GM18951 (cell line): ENCODE results near the gene NLRP6.

Source experiments
- POLR2A ChIP-seq: IDR thresholded peaks from 4 replicates; pipeline ENCODE4 v1.6.1; 2011; ENCODE audit warnings: mild to moderate bottlenecking; ENCODE audit not compliant: insufficient read length, insufficient read depth; ENCODE audit errors: extremely low read depth
- in situ Hi-C: fragments of 300-500 bp; cut with MboI; formaldehyde crosslinking; loops from one replicate; pipeline ENCODE4 v1.12.0; 2022; ENCODE audit warnings: low sequenced_read_pairs, mixed read lengths, inconsistent platforms; ENCODE audit not compliant: unreplicated experiment

The NLRP6 gene

DNA sequence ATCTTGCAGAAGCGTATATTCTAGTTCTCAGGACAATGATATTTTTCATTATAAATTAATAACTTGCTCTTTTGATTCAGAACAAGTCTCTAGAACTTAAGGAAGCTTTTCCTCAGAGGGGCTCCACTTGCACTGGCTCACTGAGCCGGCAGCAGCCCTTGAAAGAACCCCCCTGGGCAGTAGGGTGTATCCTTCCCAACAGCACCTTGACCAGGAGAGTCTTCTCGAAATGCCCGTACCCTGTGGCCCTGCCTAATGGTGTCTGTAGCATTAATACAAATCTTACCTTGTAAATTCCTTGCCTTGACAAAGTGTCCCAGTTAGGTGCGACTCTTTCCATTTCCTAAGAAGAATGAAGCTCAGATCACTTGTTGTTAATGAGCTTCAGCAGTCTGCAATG is 27.9 kb upstream of the NLRP6 start:
- in situ Hi-C loops: no loop called here
- TF ChIP-seq POLR2A: no peak

DNA sequence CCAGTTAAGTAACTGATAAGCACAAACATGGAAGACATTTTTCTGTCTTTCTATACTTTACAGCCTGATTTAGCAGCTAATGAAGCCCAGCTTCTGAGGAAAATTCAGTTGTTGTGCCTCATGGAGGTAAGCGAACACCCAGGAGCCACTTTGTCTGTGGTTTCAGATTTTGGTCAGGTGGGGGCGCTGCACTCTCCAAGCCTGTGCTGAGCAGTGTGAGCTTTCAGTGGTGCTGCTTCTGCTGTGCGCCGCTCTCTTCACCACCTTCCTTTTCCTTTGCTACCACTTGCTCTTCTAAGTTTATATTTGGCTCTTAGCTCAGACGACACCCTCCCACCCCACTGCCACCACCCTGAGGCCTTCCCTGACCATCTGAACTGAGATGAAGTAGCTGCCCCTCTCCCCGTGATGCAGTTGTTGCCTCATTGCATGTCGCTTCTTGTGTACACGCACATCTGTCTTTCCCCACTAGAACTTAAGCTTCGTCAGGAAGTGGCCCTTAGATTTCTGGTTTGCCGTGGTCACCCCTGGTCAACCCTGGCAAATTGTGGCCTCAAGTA is 27.4 kb upstream of the NLRP6 start:
- in situ Hi-C loops: no loop called here

DNA sequence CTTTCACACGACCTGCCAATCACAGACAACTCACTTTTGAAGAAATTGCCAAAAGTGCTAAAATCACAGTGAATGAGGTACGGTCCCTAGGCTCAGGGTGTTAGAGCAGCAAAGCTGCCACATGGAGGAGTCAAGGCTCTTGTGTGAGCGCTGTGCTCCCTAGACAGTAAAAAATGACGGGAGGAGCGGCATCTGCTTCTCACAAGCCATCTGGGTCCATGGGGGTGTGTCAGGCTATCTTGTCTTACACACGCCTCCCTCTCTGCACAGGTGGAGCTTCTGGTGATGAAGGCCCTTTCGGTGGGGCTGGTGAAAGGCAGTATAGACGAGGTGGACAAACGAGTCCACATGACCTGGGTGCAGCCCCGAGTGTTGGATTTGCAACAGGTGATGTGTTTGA is 26.7 kb upstream of the NLRP6 start:
- in situ Hi-C loops: no loop called here
- no peak for TF ChIP-seq POLR2A

More for the DNA sequence above, 27.4 kb upstream of the NLRP6 start:
- TF ChIP-seq POLR2A: no peak

DNA sequence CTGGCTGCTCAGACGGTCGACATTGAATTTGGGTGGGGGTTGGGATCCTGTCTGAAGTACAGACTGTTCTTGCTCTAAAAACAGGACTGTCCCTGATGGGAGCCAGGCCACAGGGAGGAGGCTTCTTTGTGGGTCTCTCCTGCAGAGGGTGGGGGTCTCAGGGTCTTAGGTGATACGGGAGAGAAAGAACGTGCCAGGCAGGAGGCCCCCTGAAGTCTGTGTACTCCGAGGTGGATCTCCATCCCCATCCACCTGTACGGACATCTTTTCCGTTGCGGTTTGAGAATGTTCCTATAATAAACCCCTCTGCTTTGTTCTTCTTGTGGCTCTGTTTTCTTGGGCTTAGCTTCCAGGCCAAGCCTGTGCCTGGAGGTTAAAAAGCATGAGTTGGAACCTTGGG is 25.5 kb upstream of the NLRP6 start:
- in situ Hi-C loops: no loop called here
- no peak for TF ChIP-seq POLR2A

DNA sequence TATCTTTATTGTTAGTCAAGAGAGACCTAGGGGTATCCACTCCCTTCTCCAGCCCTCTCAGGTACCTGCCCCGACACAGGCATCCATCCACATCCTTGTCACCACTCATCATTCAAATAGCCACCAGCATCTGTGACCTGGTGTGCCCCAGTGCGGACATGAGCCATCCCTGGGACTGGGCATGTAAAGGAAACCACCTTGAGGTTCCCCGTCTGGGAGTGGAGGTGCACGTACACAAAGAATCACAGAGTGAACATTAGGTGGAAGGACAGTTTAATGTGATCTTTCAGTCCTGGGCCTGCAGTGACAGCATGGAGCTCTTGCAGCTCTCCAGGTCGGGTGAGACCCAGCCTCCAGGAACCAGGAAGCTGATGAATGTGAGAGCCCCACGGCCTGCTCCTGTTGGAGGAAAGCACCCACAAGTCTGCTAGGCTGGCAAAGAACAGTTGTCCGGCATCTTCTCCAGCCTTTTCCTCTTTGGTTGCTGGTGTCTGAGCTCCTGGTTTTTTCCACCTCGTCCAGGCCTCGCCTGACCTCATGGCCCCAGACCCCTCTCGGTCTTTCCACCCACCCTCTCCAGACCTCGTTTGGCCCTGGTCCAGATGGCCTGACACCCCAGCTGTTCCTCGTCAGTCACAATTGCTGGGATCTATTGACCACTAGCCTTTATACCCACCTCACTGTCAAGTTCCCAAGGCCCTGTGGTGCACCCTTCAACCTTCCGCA is 24.9 kb upstream of the NLRP6 start:
- in situ Hi-C loops: no loop called here
- no peak for TF ChIP-seq POLR2A

DNA sequence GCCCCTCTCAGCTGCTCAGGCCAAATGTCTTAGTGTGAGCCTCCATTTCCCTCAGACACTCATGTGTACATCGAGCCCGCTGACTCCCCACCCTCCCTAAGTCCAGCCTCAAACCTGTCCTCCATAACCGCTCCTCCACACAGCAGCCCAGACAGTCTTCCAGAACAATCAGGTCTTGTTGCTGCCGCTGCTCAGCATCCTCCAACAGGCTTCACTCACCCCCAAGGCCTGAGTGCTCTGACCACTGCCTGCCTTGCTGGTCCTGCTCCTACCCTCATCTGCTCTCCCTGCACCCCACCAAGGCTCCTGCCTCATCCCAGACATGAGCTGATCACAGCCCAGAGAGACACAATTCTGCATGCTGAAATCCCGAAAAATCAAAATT is 24.3 kb upstream of the NLRP6 start:
- TF ChIP-seq POLR2A: no peak
- in situ Hi-C loops: no loop called here

DNA sequence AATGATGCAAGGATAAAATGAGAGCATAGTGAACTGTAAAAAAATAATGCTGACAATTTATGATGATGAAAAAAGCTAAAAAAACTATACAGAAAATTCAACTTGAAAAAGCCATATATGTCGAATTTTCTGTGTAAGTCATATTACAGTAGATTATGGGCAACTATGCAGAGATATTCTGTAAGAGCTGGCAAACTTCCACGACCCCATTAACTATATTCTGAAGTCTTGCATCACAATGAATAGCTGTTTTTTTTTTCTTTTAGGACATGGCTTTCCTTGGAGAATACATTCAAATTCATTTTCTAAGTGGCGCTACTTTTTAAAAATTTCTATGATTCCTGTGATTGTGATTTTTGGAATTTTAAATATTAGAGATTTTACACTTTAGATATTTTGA is 23.0 kb upstream of the NLRP6 start:
- TF ChIP-seq POLR2A: no peak
- in situ Hi-C loops: no loop called here

DNA sequence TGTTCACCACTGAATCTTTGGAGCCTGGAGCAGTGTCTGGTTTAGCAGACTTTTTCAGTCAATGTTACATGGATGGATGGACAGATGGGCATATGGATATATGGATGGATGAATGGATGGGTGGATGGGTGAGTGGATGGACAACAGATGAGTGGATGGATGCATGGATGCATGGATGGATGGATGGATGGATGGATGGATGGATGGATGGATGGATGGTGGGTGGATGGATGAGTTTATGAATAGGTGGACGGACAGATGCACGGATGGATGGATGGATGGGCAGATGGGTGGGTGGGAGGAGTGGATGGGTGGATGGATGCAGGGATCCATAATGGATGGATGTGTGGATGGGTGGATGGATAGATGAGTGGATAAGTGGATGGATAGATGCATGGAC is 22.4 kb upstream of the NLRP6 start:
- in situ Hi-C loops: no loop called here
- TF ChIP-seq POLR2A: no peak

DNA sequence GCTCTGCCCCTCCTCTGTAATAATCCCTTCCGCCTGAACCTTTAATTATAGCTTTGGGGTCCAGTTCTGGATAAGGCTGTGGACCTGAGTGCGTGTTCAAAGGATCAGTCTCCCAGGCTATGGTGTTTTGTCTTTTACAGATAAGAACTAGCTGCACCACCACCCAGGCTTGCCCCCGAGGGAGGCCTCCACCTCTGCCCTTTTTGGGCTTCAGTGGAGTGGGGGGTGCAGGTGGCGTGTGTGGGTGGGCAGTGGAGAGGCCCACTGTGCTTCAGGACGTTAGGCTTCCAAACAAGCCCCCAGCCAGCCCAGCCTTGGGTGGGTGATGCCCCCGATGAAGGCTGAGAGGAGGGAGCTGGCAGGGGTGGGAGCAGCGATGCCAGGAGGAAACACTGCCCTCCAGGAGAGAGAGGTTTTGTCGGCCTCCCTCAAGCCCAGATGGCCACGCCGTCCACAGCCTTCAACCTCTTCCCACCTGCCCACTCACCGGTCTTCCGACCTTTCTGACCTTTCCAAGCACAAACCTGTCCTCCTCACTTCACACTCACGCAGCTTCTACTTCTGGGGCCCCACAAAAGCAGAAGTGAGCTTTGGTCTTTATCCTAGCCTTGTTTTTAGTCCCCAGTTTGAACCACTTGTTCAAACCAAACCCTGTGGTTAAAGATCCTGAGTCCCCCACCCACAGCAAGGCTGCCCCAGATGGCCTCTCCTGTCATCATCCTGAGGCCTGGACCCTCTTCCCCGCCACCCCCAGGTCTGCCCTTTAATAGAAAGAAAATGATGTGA is 21.1 kb upstream of the NLRP6 start:
- no peak for TF ChIP-seq POLR2A
- in situ Hi-C loops: no loop called here

DNA sequence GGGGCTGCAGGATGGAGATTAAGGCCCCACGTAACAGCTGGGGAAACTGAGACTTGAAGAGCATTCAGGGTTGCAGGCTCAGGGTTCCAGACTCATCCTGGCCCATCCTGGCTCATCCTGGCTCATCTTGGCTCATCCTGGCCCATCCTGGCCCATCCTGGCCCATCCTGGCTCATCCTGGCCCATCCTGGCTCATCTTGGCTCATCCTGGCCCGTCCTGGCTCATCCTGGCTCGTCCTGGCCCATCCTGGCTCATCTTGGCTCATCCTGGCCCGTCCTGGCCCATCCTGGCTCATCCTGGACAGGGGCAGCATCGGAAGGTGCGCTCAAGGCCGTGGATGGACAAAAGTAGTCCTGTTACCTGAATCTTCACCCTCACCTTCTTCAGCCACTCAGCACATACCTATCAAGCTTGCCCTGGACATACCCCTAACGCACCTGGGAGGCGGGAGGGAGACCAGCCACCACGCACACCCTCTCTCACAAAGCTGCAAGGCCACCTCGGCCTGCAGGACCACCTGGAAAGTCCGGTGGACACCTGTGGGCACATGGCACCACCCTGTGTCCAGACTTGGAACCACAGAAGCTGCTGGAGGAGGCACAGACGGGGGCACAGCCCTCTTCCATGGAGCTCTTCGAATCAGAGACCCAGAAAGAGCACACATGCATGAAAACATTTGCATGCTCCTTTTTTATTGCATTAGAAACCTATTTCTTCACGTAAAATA is 20.3 kb upstream of the NLRP6 start:
- TF ChIP-seq POLR2A: no peak
- in situ Hi-C loops: no loop called here

DNA sequence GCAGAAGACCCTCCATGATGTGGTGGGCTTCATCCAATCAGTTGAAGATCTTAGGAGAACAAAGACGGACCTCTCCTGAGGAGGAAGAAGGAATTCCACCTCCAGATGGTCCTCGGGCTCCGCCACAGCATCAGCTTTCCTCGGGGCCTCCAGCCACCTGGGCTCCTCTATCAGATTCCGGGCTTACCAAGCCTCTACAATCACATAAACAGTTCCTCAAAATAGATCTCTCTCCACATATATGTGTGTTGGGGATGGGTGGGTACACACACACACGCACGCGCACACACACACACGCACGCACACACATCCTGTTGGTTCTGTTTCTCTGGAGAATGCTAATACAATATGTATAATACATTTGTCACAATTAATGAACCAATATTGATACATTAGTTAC is 18.8 kb upstream of the NLRP6 start:
- in situ Hi-C loops: no loop called here
- TF ChIP-seq POLR2A: no peak

DNA sequence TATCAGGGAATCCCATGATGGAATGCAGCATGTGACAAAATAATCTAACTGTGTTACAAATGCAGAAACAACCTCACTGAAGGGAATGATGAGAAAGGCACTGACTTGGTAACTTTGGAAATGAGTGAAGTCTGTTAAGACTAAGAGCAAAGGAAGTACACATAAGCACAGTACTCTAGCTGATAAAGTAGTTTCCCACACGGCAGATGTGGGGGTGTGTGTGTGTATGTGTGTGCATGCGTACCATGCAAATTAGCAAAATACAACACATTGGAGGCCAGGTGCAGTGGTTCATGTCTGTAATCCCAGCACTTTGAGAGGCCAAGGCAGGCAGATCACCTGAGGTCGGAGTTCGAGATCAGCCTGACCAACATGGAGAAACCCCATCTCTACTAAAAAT is 16.6 kb upstream of the NLRP6 start:
- in situ Hi-C loops: no loop called here
- TF ChIP-seq POLR2A: no peak

DNA sequence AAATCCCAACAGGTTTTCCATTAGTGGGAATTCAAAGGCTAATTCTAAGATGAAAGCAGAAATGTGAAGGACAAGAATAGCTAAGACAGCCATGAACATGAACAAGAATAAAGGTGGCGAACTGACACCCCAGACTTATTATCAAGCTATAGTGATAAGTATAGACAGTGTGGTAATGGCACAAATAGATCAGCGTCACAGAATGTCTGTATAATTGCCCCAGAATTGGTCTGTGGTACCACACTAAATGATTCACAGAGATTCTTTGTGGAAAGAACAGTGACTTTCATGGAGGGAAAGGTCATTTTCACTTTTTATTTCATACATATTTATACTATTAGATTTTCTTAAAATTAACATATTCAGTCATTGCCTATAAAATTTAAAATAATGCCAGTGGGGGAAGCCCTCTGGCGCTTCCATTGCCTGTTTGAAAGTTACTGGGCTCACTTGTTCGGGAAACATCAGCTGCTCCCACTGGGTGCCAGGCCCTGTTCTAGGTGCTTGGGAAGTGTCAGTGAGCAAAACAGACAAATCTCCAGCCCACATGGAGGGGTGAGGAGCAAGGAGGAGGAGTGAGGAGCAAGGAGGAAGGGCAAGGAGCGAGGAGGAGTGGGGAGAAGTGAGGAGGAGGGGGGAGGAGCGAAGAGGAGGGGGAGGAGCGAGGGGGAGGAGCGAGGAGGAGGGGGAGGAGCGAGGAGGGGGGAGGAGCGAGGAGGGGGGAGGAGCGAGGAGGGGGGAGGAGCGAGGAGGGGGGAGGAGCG is 11.3 kb upstream of the NLRP6 start:
- in situ Hi-C loops: no loop called here
- no peak for TF ChIP-seq POLR2A
